Lower leg skin (tissue), 3 donors: ENCODE measurements around the gene CADPS2.

Experiments used
- POLR2A ChIP-seq, 2 donors: fragments of 450-650 bp; IDR thresholded peaks; one replicate each; pipeline ENCODE4 v1.6.1; 2016 to 2017; ENCODE audit warnings: antibody characterized with exemption in 2 of 2, mild to moderate bottlenecking in 1 of 2, moderate library complexity in 1 of 2
- TF ChIP-seq, protein P1 (sequence below), 3 donors: fragments of 450-650 bp; IDR thresholded peaks; one replicate each; pipeline ENCODE4 v1.5.1; 2016; ENCODE audit warnings: antibody characterized with exemption in 3 of 3, mild to moderate bottlenecking in 3 of 3, moderate library complexity in 2 of 3

DNA sequence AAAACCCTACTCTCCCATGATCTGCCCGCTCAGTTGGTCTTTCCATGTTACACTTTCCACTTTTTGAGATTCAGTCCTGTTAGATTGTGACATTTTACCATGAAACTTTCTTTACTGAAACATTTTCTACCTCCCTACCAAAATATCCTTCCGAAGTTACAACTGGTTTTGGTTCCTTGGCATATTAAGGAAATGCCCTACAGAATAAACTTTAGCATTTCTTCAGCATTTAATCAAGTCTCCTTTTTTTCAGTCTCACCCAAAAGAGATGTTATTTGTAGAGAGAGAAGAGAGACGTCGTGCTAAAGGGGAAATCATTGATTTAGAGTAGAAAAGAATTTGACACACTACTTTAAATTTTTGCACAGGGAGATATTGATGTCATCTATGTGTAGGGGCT, 572.0 kb downstream of the CADPS2 start:
- no peak for TF ChIP-seq POLR2A (IDR thresholded peaks at IDR 0.05)
- TF ChIP-seq, protein P1, sequence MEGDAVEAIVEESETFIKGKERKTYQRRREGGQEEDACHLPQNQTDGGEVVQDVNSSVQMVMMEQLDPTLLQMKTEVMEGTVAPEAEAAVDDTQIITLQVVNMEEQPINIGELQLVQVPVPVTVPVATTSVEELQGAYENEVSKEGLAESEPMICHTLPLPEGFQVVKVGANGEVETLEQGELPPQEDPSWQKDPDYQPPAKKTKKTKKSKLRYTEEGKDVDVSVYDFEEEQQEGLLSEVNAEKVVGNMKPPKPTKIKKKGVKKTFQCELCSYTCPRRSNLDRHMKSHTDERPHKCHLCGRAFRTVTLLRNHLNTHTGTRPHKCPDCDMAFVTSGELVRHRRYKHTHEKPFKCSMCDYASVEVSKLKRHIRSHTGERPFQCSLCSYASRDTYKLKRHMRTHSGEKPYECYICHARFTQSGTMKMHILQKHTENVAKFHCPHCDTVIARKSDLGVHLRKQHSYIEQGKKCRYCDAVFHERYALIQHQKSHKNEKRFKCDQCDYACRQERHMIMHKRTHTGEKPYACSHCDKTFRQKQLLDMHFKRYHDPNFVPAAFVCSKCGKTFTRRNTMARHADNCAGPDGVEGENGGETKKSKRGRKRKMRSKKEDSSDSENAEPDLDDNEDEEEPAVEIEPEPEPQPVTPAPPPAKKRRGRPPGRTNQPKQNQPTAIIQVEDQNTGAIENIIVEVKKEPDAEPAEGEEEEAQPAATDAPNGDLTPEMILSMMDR (IDR thresholded peaks at IDR 0.05): no peak
